Choroid plexus epithelial cell (primary cell): ENCODE results near the gene WDR12.

Experiments used
- DNase-seq: peaks from one replicate; pipeline ENCODE4 v3.0.0-alpha.2; 2010; ENCODE audit warnings: low read depth
- H3K4me3 ChIP-seq: 2 replicates; pipeline ENCODE4 v1.5.1; 2011; ENCODE audit warnings: low read depth, mild to moderate bottlenecking, control low read depth, low read length, moderate library complexity
- TF ChIP-seq, protein P1 (sequence below): conservative IDR thresholded peaks from 2 replicates; pipeline ENCODE4 v1.5.1; 2011; ENCODE audit warnings: low read depth, mild to moderate bottlenecking, control low read depth, inconsistent platforms, low read length, moderate library complexity

The WDR12 gene

DNA sequence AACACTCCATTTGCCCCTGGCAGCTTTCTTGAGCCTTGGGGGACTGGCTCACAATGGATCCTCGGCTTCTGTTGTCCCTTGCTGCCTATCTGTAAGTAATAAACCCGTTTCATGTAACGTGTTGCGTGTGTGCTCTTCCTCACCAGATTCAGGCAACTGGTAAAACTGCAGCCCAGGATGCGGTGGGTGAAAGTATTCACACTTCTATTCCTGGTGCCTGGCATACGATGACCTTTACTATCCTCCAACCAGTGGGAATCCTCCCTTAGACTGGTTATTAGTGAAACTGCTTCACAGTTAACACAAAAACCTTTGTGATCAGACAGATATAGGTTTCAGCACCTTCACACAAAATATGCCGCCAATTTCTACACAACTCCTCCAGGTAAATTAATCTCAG lies 26.3 kb downstream of the WDR12 start:
- DNase-seq: no peak
- H3K4me3 ChIP-seq: no peak overlapping the region
- TF ChIP-seq, protein P1, sequence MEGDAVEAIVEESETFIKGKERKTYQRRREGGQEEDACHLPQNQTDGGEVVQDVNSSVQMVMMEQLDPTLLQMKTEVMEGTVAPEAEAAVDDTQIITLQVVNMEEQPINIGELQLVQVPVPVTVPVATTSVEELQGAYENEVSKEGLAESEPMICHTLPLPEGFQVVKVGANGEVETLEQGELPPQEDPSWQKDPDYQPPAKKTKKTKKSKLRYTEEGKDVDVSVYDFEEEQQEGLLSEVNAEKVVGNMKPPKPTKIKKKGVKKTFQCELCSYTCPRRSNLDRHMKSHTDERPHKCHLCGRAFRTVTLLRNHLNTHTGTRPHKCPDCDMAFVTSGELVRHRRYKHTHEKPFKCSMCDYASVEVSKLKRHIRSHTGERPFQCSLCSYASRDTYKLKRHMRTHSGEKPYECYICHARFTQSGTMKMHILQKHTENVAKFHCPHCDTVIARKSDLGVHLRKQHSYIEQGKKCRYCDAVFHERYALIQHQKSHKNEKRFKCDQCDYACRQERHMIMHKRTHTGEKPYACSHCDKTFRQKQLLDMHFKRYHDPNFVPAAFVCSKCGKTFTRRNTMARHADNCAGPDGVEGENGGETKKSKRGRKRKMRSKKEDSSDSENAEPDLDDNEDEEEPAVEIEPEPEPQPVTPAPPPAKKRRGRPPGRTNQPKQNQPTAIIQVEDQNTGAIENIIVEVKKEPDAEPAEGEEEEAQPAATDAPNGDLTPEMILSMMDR: no peak

DNA sequence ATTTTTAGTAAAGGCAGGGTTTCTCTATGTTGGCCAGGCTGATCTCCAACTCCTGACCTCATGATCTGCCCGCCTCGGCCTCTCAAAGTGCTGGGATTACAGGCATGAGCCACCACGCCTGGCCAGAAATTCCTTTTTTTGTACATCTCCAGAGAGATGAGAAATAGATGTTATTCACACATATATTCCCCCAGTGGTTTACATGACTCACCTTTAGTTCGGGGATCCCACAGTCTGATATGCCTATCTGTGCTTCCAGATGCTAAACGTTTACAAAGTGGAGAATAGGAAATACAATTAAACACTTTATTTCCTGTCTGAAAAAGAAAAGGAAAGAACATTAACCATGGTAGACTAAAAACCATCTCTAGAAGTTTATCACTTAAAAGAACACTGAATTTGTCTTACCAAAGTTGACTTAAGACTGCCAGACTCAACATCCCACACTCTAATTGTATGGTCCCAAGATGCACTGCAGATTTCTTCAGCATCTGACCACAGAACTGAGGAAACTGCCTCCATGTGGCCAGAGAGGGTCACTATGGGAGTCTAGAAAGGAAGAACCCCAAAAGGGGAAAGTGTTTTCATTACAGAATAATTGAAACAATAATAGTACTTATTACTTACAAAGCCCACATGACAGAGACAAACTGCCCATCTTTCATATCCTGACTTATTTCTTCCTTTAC lies 27.3 kb downstream of the WDR12 start:
- peak; percentile 45 for DNase-seq
- TF ChIP-seq, protein P1: peak; percentile 51
- no peak overlapping the region for H3K4me3 ChIP-seq

- TF ChIP-seq, protein P1: no peak
- DNase-seq: no peak
- H3K4me3 ChIP-seq: no peak overlapping the region
These were observed 29.9 kb downstream of the WDR12 start for GRCh38 chr2:202881570-202881969.

GRCh38 chr2:202877699-202878098 lies 33.8 kb downstream of the WDR12 start:
- TF ChIP-seq, protein P1: no peak
- no peak overlapping the region for H3K4me3 ChIP-seq
- DNase-seq: no peak

- peak within 1 kb of the TSS; percentile 68 for H3K4me3 ChIP-seq
- TF ChIP-seq, protein P1: no peak
- peak; percentile 48 for DNase-seq
These were observed 40.0 kb downstream of the WDR12 start, which contains the start of gene ICA1L for GRCh38 chr2:202871300-202872141. Gene ICA1L, minus strand, starts transcription at chr2:202871766. Its CDS starts 42,757 bp downstream, at chr2:202829009.

DNA sequence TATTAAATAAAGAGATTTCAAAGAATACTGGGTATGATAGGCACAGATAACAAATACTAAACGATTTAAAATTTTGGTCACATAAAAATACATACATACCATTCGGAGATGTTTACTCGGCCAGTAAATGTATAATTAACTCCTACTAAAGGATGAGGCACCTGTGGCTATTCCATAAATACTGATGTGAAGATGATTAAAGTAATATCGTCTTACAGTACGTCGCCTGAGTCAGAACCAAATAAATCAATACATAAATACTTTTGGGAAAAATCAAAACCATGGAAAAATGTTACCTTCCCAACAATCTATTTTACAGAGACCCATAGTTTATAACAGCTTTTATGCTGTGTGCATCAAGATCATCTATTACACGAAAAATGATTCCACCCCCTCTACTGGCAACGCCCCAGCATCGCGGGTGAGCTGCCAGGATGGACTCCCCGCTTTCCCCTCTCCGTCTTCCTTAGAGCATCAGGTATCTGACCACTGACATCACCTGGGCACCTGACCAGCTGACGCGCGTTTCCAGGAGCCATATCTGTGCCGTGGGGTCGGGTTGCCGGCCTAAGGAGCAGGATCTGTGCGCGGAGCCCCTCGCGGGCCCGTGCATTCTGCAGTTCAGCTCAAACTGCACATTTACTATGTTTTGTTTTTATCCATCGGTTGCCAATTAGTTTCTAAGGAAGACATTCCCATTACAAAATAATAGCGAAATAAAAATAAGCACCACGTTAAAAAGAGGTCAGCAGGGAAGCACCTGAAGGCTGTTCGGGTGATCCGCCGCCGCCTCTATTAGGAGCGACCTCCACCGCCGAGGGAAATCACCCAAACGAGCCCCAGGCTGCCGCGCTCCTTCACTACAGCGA lies 40.8 kb downstream of the WDR12 start:
- TF ChIP-seq, protein P1: peak; percentile 73
- H3K4me3 ChIP-seq: peak overlapping the region; percentile 68
- peak; percentile 67 for DNase-seq
